ENCODE data around the gene MYOD1.

Gene MYOD1

DNA sequence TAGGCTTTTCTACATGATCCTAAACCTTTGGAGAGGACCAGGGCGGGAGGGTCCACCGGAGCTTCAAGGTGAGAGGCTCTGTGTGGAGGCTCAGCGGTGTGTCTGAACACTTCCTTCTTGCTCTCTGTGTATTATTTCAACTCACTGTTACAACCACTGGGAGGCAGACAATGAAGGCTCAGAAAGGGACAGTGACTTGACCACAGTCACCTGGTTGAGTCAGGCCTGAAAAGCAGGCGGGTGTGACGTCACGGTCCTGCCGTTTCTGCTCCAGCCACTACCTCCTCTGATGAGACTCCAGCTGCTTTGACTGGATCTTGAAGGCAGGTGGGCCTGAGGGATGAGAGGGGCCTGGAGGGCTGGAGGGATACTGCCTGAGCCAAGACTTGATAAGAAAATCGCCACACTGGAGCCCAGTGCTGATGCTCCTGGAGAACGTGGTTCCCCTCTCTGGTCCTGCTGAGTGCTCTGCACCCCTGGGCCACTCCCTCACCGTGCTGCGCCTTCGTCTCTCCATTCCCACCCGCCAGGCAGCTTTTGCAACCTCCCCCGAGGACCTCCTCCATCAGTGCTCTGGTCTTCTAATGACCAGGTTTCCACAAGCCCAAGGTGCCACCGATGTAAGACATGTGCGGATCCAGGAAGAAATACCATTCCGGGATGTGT lies 43.1 kb downstream of the MYOD1 start:
- no peak for TF ChIP-seq EP300 (IDR thresholded peaks at IDR 0.05; ENCODE audit: borderline replicate concordance)
- TF ChIP-seq TAF1 (IDR thresholded peaks at IDR 0.05; ENCODE audit: low read depth): no peak
- TF ChIP-seq FOXM1 (IDR thresholded peaks at IDR 0.05; ENCODE audit: borderline replicate concordance, low read depth): no peak
- TF ChIP-seq, protein P1, sequence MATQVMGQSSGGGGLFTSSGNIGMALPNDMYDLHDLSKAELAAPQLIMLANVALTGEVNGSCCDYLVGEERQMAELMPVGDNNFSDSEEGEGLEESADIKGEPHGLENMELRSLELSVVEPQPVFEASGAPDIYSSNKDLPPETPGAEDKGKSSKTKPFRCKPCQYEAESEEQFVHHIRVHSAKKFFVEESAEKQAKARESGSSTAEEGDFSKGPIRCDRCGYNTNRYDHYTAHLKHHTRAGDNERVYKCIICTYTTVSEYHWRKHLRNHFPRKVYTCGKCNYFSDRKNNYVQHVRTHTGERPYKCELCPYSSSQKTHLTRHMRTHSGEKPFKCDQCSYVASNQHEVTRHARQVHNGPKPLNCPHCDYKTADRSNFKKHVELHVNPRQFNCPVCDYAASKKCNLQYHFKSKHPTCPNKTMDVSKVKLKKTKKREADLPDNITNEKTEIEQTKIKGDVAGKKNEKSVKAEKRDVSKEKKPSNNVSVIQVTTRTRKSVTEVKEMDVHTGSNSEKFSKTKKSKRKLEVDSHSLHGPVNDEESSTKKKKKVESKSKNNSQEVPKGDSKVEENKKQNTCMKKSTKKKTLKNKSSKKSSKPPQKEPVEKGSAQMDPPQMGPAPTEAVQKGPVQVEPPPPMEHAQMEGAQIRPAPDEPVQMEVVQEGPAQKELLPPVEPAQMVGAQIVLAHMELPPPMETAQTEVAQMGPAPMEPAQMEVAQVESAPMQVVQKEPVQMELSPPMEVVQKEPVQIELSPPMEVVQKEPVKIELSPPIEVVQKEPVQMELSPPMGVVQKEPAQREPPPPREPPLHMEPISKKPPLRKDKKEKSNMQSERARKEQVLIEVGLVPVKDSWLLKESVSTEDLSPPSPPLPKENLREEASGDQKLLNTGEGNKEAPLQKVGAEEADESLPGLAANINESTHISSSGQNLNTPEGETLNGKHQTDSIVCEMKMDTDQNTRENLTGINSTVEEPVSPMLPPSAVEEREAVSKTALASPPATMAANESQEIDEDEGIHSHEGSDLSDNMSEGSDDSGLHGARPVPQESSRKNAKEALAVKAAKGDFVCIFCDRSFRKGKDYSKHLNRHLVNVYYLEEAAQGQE (IDR thresholded peaks at IDR 0.05; ENCODE audit: low read depth): no peak
- no peak for TF ChIP-seq CREB1 (IDR thresholded peaks at IDR 0.05; ENCODE audit: low read depth)
- no peak for TF ChIP-seq TCF12 (IDR thresholded peaks at IDR 0.05; ENCODE audit: low read depth)
- no peak for TF ChIP-seq NFIC (IDR thresholded peaks at IDR 0.05)

DNA sequence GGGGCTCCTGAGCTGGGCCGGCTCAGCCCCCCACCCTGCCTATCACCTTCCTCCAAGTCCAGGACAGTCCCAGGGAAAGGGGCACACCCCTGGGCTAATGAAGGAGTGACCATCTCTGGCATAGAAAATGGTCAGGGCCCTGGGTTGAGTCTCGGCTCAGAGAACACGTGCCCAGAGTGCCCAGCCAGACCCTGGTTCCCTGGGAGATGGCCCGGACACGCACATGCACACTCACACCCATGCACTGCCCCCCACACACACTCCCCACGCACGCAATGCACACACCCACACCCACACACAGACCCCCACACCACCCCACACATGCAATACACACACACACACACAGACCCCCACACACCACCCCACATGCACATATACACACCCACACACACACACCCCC lies 43.9 kb downstream of the MYOD1 start:
- no peak for TF ChIP-seq TCF12 (IDR thresholded peaks at IDR 0.05; ENCODE audit: low read depth)
- TF ChIP-seq TEAD4 (IDR thresholded peaks at IDR 0.05): no peak
- TF ChIP-seq TAF1 (IDR thresholded peaks at IDR 0.05; ENCODE audit: low read depth): no peak
- TF ChIP-seq EGR1 (IDR thresholded peaks at IDR 0.05): no peak
- no peak for TF ChIP-seq ZBTB7A (IDR thresholded peaks at IDR 0.05; ENCODE audit: low read depth)
- TF ChIP-seq CEBPB (IDR thresholded peaks at IDR 0.05): no peak
- TF ChIP-seq, protein P1 (IDR thresholded peaks at IDR 0.05; ENCODE audit: low read depth): no peak
- no peak for TF ChIP-seq NFIC (IDR thresholded peaks at IDR 0.05)
- TF ChIP-seq RAD21 (IDR thresholded peaks at IDR 0.05; ENCODE audit: low read depth): no peak
- TF ChIP-seq, protein P2, sequence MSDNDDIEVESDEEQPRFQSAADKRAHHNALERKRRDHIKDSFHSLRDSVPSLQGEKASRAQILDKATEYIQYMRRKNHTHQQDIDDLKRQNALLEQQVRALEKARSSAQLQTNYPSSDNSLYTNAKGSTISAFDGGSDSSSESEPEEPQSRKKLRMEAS (IDR thresholded peaks at IDR 0.05): no peak
- no peak for TF ChIP-seq USF1 (IDR thresholded peaks at IDR 0.05)
- no peak for TF ChIP-seq CREB1 (IDR thresholded peaks at IDR 0.05; ENCODE audit: low read depth)
- TF ChIP-seq YY1 (IDR thresholded peaks at IDR 0.05; ENCODE audit: low read depth): no peak
- no peak for TF ChIP-seq EP300 (IDR thresholded peaks at IDR 0.05; ENCODE audit: borderline replicate concordance)
- TF ChIP-seq FOXM1 (IDR thresholded peaks at IDR 0.05; ENCODE audit: borderline replicate concordance, low read depth): no peak

DNA sequence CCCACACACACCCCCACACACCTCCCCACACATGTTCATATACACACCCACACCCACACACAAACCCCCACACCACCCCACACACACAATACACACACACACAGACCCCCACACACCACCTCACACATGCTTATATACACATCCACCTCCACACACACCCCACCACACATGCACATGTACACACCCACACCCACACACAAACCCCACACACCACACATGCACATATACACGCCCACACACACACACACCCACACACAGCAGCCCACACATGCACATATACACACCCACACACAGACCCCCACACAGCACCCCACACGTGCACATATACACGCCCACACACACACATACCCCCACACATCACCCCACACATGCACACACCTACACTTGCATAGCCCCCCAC lies 44.3 kb downstream of the MYOD1 start:
- no peak for TF ChIP-seq TEAD4 (IDR thresholded peaks at IDR 0.05)
- TF ChIP-seq RAD21 (IDR thresholded peaks at IDR 0.05; ENCODE audit: low read depth): no peak
- no peak for TF ChIP-seq CREB1 (IDR thresholded peaks at IDR 0.05; ENCODE audit: low read depth)
- TF ChIP-seq TAF1 (IDR thresholded peaks at IDR 0.05; ENCODE audit: low read depth): no peak
- no peak for TF ChIP-seq EGR1 (IDR thresholded peaks at IDR 0.05)
- no peak for TF ChIP-seq YY1 (IDR thresholded peaks at IDR 0.05; ENCODE audit: low read depth)
- TF ChIP-seq ZBTB7A (IDR thresholded peaks at IDR 0.05; ENCODE audit: low read depth): no peak
- TF ChIP-seq FOXM1 (IDR thresholded peaks at IDR 0.05; ENCODE audit: borderline replicate concordance, low read depth): no peak
- TF ChIP-seq USF1 (IDR thresholded peaks at IDR 0.05): no peak
- TF ChIP-seq EP300 (IDR thresholded peaks at IDR 0.05; ENCODE audit: borderline replicate concordance): no peak
- no peak for TF ChIP-seq NFIC (IDR thresholded peaks at IDR 0.05)
- TF ChIP-seq, protein P1 (IDR thresholded peaks at IDR 0.05; ENCODE audit: low read depth): no peak
- TF ChIP-seq, protein P2 (IDR thresholded peaks at IDR 0.05): no peak

DNA sequence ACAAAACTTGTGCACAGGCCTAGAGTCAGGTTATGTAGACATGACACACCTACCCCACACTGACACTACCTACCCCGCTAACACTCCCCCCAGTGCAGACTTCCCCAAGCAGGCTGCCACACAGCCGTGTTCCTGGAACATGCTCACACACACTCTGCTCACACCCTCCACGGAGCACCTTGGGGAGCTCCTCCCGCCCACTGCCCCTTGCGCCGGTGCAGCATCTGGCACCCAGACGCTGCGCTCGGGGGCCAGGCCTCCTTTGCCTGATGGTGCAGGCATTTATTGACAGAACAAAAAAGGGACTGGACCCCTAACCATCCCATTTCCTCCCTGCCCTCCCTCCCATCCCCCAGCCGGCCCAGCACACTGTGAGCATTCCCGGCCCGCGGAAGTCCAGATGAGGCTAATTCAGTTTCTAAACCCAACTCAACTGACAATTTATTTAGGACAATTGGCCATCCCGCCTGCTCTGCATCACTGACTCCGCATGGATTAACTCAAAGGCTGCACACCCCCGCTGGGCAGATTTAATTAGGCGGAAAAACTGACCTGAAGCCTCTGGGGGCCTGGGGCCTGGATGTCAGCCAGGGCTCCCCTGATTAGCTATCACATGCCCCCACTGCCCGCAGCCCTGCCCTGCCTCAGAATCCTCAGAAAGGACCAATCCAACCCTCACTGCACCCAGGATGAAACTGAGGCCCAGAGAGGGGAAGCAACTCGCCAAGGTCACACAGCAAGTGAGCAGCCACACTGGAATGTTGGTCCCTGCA lies 45.3 kb downstream of the MYOD1 start:
- TF ChIP-seq EP300 (IDR thresholded peaks at IDR 0.05; ENCODE audit: borderline replicate concordance): no peak
- TF ChIP-seq RAD21 (IDR thresholded peaks at IDR 0.05; ENCODE audit: low read depth): no peak
- TF ChIP-seq NFIC (IDR thresholded peaks at IDR 0.05): no peak
- TF ChIP-seq TAF1 (IDR thresholded peaks at IDR 0.05; ENCODE audit: low read depth): no peak
- TF ChIP-seq ZBTB7A (IDR thresholded peaks at IDR 0.05; ENCODE audit: low read depth): no peak
- TF ChIP-seq, protein P1 (IDR thresholded peaks at IDR 0.05; ENCODE audit: low read depth): no peak
- no peak for TF ChIP-seq YY1 (IDR thresholded peaks at IDR 0.05; ENCODE audit: low read depth)

Data from Ishikawa (cell line).